Stimulated activated CD8-positive, alpha-beta memory T cell treated with anti-CD3 and anti-CD28 coated beads, Interleukin-4, amount 100 ng/mL, for 24 hours (primary cell): Measurements from ENCODE around the gene RSPO4.
"Not testable (repeated sequence)": the region's sequence is repeated elsewhere in the genome, so short reads cannot be mapped to it uniquely, and the experiment has no call there.

ENCODE experiments used
- DNase-seq: peaks from one replicate; pipeline ENCODE4 v3.0.0-alpha.2; 2020; ENCODE audit warnings: low read depth

Gene RSPO4

GRCh38 chr20:1003920-1004697 lies 2.0 kb upstream of the RSPO4 start:
- DNase-seq: no peak

- no peak for DNase-seq
Measured at GRCh38 chr20:1002682-1003561, 811 bp upstream of the RSPO4 start.

- no peak for DNase-seq
Measured at GRCh38 chr20:1001116-1001515, 995 bp downstream of the RSPO4 start.

GRCh38 chr20:998231-998830 lies 3.8 kb downstream of the RSPO4 start:
- no peak for DNase-seq

- DNase-seq: no peak
Measured at GRCh38 chr20:997486-997885, 4.6 kb downstream of the RSPO4 start.

- no peak for DNase-seq
Measured at GRCh38 chr20:997016-997415, 5.1 kb downstream of the RSPO4 start.

GRCh38 chr20:995170-995569 lies 6.9 kb downstream of the RSPO4 start:
- no peak for DNase-seq

- DNase-seq: no peak
Measured at GRCh38 chr20:992801-993535, 9.1 kb downstream of the RSPO4 start.

- DNase-seq: no peak
Measured at GRCh38 chr20:991850-992249, 10.3 kb downstream of the RSPO4 start.

GRCh38 chr20:990293-990959 lies 11.7 kb downstream of the RSPO4 start:
- no peak for DNase-seq

GRCh38 chr20:988272-988671 lies 13.8 kb downstream of the RSPO4 start:
- DNase-seq: no peak

- DNase-seq: no peak
Measured at GRCh38 chr20:987677-988076, 14.4 kb downstream of the RSPO4 start.

GRCh38 chr20:986733-987355 lies 15.3 kb downstream of the RSPO4 start:
- DNase-seq: no peak

- not testable (repeated sequence) for DNase-seq
Measured at GRCh38 chr20:984994-985393, 17.1 kb downstream of the RSPO4 start.

GRCh38 chr20:982754-983153 lies 19.4 kb downstream of the RSPO4 start:
- DNase-seq: no peak

- DNase-seq: no peak
Measured at GRCh38 chr20:977021-977420, 25.1 kb downstream of the RSPO4 start.

GRCh38 chr20:976033-976432 lies 26.1 kb downstream of the RSPO4 start:
- no peak for DNase-seq

GRCh38 chr20:973785-974194 lies 28.3 kb downstream of the RSPO4 start:
- DNase-seq: no peak

- no peak for DNase-seq
Measured at GRCh38 chr20:972256-972655, 29.9 kb downstream of the RSPO4 start.

GRCh38 chr20:971346-971745 lies 30.8 kb downstream of the RSPO4 start:
- DNase-seq: no peak

GRCh38 chr20:969868-970267 lies 32.2 kb downstream of the RSPO4 start:
- no peak for DNase-seq
